Liver (tissue), 9 donors: ENCODE measurements around the gene KRT14. TPM values are rescaled to one million over a fixed set of nuclear protein-coding genes. Genes with fewer than 3 reads are reported as not detected.

Experiments
- DNase-seq: peaks from one replicate; pipeline ENCODE4 v3.0.0-alpha.2; 2017; ENCODE audit warnings: low spot score
- H3K27ac ChIP-seq, 2 donors: one replicate each; pipeline ENCODE4 v1.7.0; 2013; ENCODE audit warnings: inconsistent platforms in 2 of 2, low read length in 2 of 2, control low read depth in 1 of 2, low read depth in 1 of 2, mild to moderate bottlenecking in 1 of 2
- H3K27me3 ChIP-seq, 4 donors: one replicate each; pipeline versions ENCODE4 v1.6.1 to v1.7.0; 2013; ENCODE audit warnings: low read length in 3 of 4, inconsistent platforms in 1 of 4, mild to moderate bottlenecking in 1 of 4, moderate library complexity in 1 of 4; ENCODE audit not compliant: control insufficient read depth in 4 of 4, insufficient read depth in 4 of 4
- H3K36me3 ChIP-seq, 4 donors: one replicate each; pipeline versions ENCODE4 v1.6.1 to v1.7.0; 2013; ENCODE audit warnings: low read length in 3 of 4, mild to moderate bottlenecking in 3 of 4, low read depth in 1 of 4, moderate library complexity in 1 of 4; ENCODE audit not compliant: control insufficient read depth in 4 of 4, insufficient read depth in 3 of 4
- H3K4me1 ChIP-seq, 4 donors: one replicate each; pipeline versions ENCODE4 v1.6.1 to v1.7.0; 2013; ENCODE audit warnings: low read length in 3 of 4, mild to moderate bottlenecking in 3 of 4, moderate library complexity in 1 of 4; ENCODE audit not compliant: control insufficient read depth in 4 of 4, insufficient read depth in 4 of 4
- H3K4me3 ChIP-seq, 3 donors: one replicate each; pipeline versions ENCODE4 v1.6.1 to v1.7.0; 2013; ENCODE audit warnings: low read length in 3 of 3, control low read depth in 1 of 3, low read depth in 1 of 3, mild to moderate bottlenecking in 1 of 3
- H3K9ac ChIP-seq, 2 donors: one replicate each; pipeline ENCODE4 v1.7.0; 2013; ENCODE audit warnings: low read length in 2 of 2, mild to moderate bottlenecking in 2 of 2, moderate library complexity in 2 of 2, control low read depth in 1 of 2, low read depth in 1 of 2
- H3K9me3 ChIP-seq, 4 donors: one replicate each; pipeline versions ENCODE4 v1.6.1 to v1.7.0; 2013; ENCODE audit warnings: low read length in 3 of 4; ENCODE audit not compliant: control insufficient read depth in 4 of 4
- ATF3 ChIP-seq: IDR thresholded peaks from 2 replicates; pipeline ENCODE4 v1.6.1; 2016; ENCODE audit warnings: antibody characterized with exemption
- CTCF ChIP-seq: fragments of 150-350 bp; IDR thresholded peaks from 2 replicates; pipeline ENCODE4 v1.5.1; 2017; ENCODE audit warnings: improper control_type of control experiment, low read depth, low read length; ENCODE audit not compliant: missing input control
- EGR1 ChIP-seq, 2 donors: IDR thresholded peaks; 2 replicates each; pipeline ENCODE4 v1.6.1; 2016 to 2018; ENCODE audit warnings: antibody characterized with exemption in 2 of 2, low read depth in 2 of 2
- FOXA1 ChIP-seq: IDR thresholded peaks from 2 replicates; pipeline ENCODE4 v1.6.1; 2016; ENCODE audit warnings: antibody characterized with exemption
- FOXA2 ChIP-seq: IDR thresholded peaks from 2 replicates; pipeline ENCODE4 v1.6.1; 2016; ENCODE audit warnings: antibody characterized with exemption
- GABPA ChIP-seq, 2 donors: IDR thresholded peaks in 1 of 2; conservative IDR thresholded peaks in 1 of 2; 2 replicates each; pipeline ENCODE4 v1.6.1; 2016; ENCODE audit warnings: antibody characterized with exemption in 2 of 2, mild to moderate bottlenecking in 1 of 2, moderate library complexity in 1 of 2
- HNF4A ChIP-seq, 2 donors: conservative IDR thresholded peaks; 2 replicates each; pipeline ENCODE4 v1.6.1; 2016; ENCODE audit warnings: antibody characterized with exemption in 2 of 2, mild to moderate bottlenecking in 2 of 2
- HNF4G ChIP-seq: IDR thresholded peaks from 2 replicates; pipeline ENCODE4 v1.6.1; 2016; ENCODE audit warnings: antibody characterized with exemption
- JUND ChIP-seq, 2 donors: IDR thresholded peaks; 2 replicates each; pipeline ENCODE4 v1.6.1; 2016; ENCODE audit warnings: antibody characterized with exemption in 2 of 2
- MAX ChIP-seq: IDR thresholded peaks from 2 replicates; pipeline ENCODE4 v1.6.1; 2016; ENCODE audit warnings: antibody characterized with exemption
- NR2F2 ChIP-seq: IDR thresholded peaks from 2 replicates; pipeline ENCODE4 v1.6.1; 2016; ENCODE audit warnings: antibody characterized with exemption
- RAD21 ChIP-seq, 2 donors: IDR thresholded peaks; 2 replicates each; pipeline ENCODE4 v1.6.1; 2016; ENCODE audit warnings: antibody characterized with exemption in 2 of 2, mild to moderate bottlenecking in 2 of 2
- REST ChIP-seq: IDR thresholded peaks from 2 replicates; pipeline ENCODE4 v1.6.1; 2016; ENCODE audit warnings: antibody characterized with exemption, mild to moderate bottlenecking
- RXRA ChIP-seq, 2 donors: IDR thresholded peaks; 2 replicates each; pipeline ENCODE4 v1.6.1; 2017 to 2018; ENCODE audit warnings: antibody characterized with exemption in 2 of 2, mild to moderate bottlenecking in 1 of 2
- SP1 ChIP-seq: IDR thresholded peaks from 2 replicates; pipeline ENCODE4 v1.6.1; 2018; ENCODE audit warnings: antibody characterized with exemption, mild to moderate bottlenecking
- TAF1 ChIP-seq: conservative IDR thresholded peaks from 2 replicates; pipeline ENCODE4 v1.6.1; 2016; ENCODE audit warnings: antibody characterized with exemption, mild to moderate bottlenecking
- YY1 ChIP-seq: IDR thresholded peaks from 2 replicates; pipeline ENCODE4 v1.6.1; 2016; ENCODE audit warnings: antibody characterized with exemption, mild to moderate bottlenecking
- WGBS: extraction: QIAGEN DNeasy Blood & Tissue Kit; methylation state at CpG from one replicate; pipeline ENCODE4 v1.1.7; 2013; 5-methylcytosine and 5-hydroxymethylcytosine counted together
- polyA plus RNA-seq, 2 donors: library from polyadenylated mRNA; stranded (reverse) in 1 of 2; unstranded in 1 of 2; fragments of 200-250 nt in 1 of 2; fragments of >200 nt in 1 of 2; fragmentation: Nextera tagmentation in 1 of 2; extraction: Ambion mirVana in 1 of 2; gene quantifications; one replicate each; pipeline versions ENCODE4 v1.2.1 to v1.2.3, GENCODE V29; 2013 to 2015
- total RNA-seq, 2 donors: library from RNA; depleted of rRNA; stranded (reverse); fragments of >200 nt; gene quantifications; one replicate each; pipeline ENCODE4 v1.2.3, GENCODE V29; 2014
- TF ChIP-seq, protein P1 (sequence below): IDR thresholded peaks from 2 replicates; pipeline ENCODE4 v1.6.1; 2016; ENCODE audit warnings: antibody characterized with exemption
- donor health status: healthy.
- donor health status: healthy.
- donor health status: healthy.
- donor health status: healthy.
- donor health status: healthy.

The KRT14 gene
- total and polyA plus RNA-seq, 4 donors = not detected

- no peak for TF ChIP-seq ATF3
- Histone ChIP-seq H3K4me1 (no peaks in the 10 kb centered on the region), H3K27ac (no peak overlapping the region), H3K4me3 (no peak overlapping the region), H3K9ac (no peak overlapping the region), H3K36me3 (no peaks in the 10 kb centered on the region), H3K9me3 (no peaks in the 10 kb centered on the region), H3K27me3 (peaks cover 0 to 7% (median 3%) of the 10 kb centered on the region in 4 donors)
- WGBS = 71% methylated on average over 7 of the region's 7 CpGs
- no peak for DNase-seq
Measured at GRCh38 chr17:41534899-41535546, 51.7 kb downstream of the KRT14 start.

- Histone ChIP-seq H3K27me3 (peaks cover 0 to 5% (median 4%) of the 10 kb centered on the region in 4 donors), H3K27ac (no peak overlapping the region)
- 77% methylated on average over 7 of the region's 7 CpGs for WGBS
Measured at GRCh38 chr17:41533613-41534012, 53.1 kb downstream of the KRT14 start.

More at GRCh38 chr17:41533613-41534012, 53.1 kb downstream of the KRT14 start:
- H3K36me3 ChIP-seq = no peaks in the 10 kb centered on the region
- no peaks in the 10 kb centered on the region for H3K4me1 ChIP-seq
- no peak overlapping the region for H3K4me3 ChIP-seq
- no peaks in the 10 kb centered on the region for H3K9me3 ChIP-seq
- no peak overlapping the region for H3K9ac ChIP-seq
- no peak for TF ChIP-seq MAX
- TF ChIP-seq, protein P1, sequence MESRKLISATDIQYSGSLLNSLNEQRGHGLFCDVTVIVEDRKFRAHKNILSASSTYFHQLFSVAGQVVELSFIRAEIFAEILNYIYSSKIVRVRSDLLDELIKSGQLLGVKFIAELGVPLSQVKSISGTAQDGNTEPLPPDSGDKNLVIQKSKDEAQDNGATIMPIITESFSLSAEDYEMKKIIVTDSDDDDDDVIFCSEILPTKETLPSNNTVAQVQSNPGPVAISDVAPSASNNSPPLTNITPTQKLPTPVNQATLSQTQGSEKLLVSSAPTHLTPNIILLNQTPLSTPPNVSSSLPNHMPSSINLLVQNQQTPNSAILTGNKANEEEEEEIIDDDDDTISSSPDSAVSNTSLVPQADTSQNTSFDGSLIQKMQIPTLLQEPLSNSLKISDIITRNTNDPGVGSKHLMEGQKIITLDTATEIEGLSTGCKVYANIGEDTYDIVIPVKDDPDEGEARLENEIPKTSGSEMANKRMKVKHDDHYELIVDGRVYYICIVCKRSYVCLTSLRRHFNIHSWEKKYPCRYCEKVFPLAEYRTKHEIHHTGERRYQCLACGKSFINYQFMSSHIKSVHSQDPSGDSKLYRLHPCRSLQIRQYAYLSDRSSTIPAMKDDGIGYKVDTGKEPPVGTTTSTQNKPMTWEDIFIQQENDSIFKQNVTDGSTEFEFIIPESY = no peak
- no peak for TF ChIP-seq TAF1
- TF ChIP-seq FOXA1 = no peak
- no peak for TF ChIP-seq REST
- TF ChIP-seq ATF3 = no peak
- no peak for TF ChIP-seq EGR1 (IDR thresholded peaks at IDR 0.05; ENCODE audit: low read depth in 2 of 2)
- no peak for TF ChIP-seq RAD21 (IDR thresholded peaks at IDR 0.05)
- TF ChIP-seq JUND (IDR thresholded peaks at IDR 0.05) = no peak
- TF ChIP-seq HNF4G = no peak
- TF ChIP-seq FOXA2 = no peak
- TF ChIP-seq GABPA (IDR thresholded peaks at IDR 0.05 in 1 of 2, conservative IDR thresholded peaks at IDR 0.05 in 1 of 2) = no peak
- TF ChIP-seq YY1 = no peak
- no peak for TF ChIP-seq RXRA (IDR thresholded peaks at IDR 0.05)
- no peak for TF ChIP-seq CTCF
- no peak for TF ChIP-seq NR2F2
- TF ChIP-seq SP1 = no peak
- TF ChIP-seq HNF4A (conservative IDR thresholded peaks at IDR 0.05) = no peak
- DNase-seq = no peak
